ENCODE measurements around the gene EMILIN3.

Gene EMILIN3

DNA sequence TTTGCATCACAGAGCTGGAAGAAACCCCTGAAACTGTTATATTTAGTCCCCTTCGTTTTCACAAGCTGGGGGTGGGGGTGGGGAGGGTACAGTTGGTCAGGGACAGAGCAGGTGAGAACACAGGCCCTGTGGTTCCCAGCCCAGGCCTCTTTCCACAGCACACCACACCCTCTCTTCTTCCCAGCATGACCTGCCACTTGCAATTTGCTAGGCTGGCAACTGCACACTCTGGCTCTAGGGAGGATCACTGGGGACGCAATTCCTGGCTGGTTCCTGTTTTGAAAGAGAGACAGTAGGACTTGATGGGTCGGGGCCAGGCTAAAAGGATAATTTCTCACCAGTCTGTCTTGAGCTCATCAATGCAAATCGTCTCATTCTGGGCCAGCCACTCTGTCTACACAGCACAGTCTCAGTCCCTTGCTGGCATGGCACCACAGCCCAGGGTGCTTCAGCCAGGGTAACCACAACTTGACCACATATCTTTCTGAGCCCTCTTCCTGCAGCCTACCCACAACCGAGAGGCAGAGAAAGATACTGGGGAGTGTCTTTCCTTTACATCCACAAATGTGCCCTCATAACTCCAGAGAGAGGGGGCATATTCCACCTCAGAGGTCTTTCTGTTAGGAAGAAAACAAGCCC, 41.7 kb upstream of the EMILIN3 start:
- no peaks in the 10 kb centered on the region for H4K20me1 ChIP-seq (ENCODE audit: insufficient read depth, low read length)
- no peaks in the 10 kb centered on the region for H3K9me3 ChIP-seq (ENCODE audit: insufficient read depth, low read length, severe bottlenecking)
- no peaks in the 10 kb centered on the region for H3K79me2 ChIP-seq (ENCODE audit: insufficient read depth, low read length)
- no peak overlapping the region for H3K4me2 ChIP-seq (ENCODE audit: insufficient read depth, low read length)
- no peak overlapping the region for H3K4me3 ChIP-seq (ENCODE audit: low read depth in 1 of 2, low read length in 2 of 2)
- H3K9ac ChIP-seq (ENCODE audit: low read depth, low read length) = no peak overlapping the region
- no peak overlapping the region for H3K27ac ChIP-seq (ENCODE audit: low read length)
- ATAC-seq (ENCODE audit: insufficient read depth, low read depth) (peak; percentile 40; the same call in 1 of the 3 replicates), DNase-seq (no peak)
- H3K27me3 ChIP-seq (ENCODE audit: insufficient read depth, low read length, poor library complexity) = no peaks in the 10 kb centered on the region
- no peaks in the 10 kb centered on the region for H3K4me1 ChIP-seq (ENCODE audit: insufficient read depth, low read length)
- TF ChIP-seq EZH2 (IDR thresholded peaks at IDR 0.05; ENCODE audit: borderline replicate concordance, low read depth, low read length, severe bottlenecking) = no peak
- TF ChIP-seq, protein P1, sequence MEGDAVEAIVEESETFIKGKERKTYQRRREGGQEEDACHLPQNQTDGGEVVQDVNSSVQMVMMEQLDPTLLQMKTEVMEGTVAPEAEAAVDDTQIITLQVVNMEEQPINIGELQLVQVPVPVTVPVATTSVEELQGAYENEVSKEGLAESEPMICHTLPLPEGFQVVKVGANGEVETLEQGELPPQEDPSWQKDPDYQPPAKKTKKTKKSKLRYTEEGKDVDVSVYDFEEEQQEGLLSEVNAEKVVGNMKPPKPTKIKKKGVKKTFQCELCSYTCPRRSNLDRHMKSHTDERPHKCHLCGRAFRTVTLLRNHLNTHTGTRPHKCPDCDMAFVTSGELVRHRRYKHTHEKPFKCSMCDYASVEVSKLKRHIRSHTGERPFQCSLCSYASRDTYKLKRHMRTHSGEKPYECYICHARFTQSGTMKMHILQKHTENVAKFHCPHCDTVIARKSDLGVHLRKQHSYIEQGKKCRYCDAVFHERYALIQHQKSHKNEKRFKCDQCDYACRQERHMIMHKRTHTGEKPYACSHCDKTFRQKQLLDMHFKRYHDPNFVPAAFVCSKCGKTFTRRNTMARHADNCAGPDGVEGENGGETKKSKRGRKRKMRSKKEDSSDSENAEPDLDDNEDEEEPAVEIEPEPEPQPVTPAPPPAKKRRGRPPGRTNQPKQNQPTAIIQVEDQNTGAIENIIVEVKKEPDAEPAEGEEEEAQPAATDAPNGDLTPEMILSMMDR (IDR thresholded peaks at IDR 0.05; ENCODE audit: borderline replicate concordance, extremely low read depth, low read length, poor library complexity, severe bottlenecking) = no peak
- peaks cover 99% of the 10 kb centered on the region for H3K36me3 ChIP-seq (ENCODE audit: insufficient read depth, low read length)
- H2AFZ ChIP-seq (ENCODE audit: low read depth, low read length) = no peak overlapping the region

DNA sequence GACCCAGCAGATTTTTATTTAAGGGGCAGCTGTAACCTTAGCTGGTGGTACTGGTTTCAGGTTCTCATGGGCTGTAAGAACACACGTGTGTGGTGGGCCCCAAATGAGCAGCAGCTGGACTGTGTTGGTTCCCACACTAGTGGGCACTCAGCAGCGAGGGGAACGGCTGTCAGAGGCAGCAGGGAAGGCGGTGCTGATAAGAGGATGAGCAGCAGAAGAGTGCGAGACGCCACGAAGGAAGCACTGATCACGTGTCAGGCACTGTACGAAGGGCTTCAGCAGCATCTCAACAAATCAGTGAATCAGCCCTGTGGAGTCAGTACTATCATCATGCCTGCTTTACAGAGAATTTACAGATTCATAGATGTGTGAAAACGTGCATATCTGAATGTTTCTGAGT, 41.0 kb upstream of the EMILIN3 start:
- no peak overlapping the region for H3K9ac ChIP-seq (ENCODE audit: low read depth, low read length)
- H3K4me3 ChIP-seq (ENCODE audit: low read depth in 1 of 2, low read length in 2 of 2) = no peak overlapping the region
- H2AFZ ChIP-seq (ENCODE audit: low read depth, low read length) = no peak overlapping the region
- H3K4me2 ChIP-seq (ENCODE audit: insufficient read depth, low read length) = no peak overlapping the region
- TF ChIP-seq, protein P1 (IDR thresholded peaks at IDR 0.05; ENCODE audit: borderline replicate concordance, extremely low read depth, low read length, poor library complexity, severe bottlenecking) = no peak
- no peak for TF ChIP-seq EZH2 (IDR thresholded peaks at IDR 0.05; ENCODE audit: borderline replicate concordance, low read depth, low read length, severe bottlenecking)
- no peak for ATAC-seq (ENCODE audit: insufficient read depth, low read depth)
- H3K79me2 ChIP-seq (ENCODE audit: insufficient read depth, low read length) = no peaks in the 10 kb centered on the region
- H3K27me3 ChIP-seq (ENCODE audit: insufficient read depth, low read length, poor library complexity) = no peaks in the 10 kb centered on the region
- H3K9me3 ChIP-seq (ENCODE audit: insufficient read depth, low read length, severe bottlenecking) = no peaks in the 10 kb centered on the region
- H3K36me3 ChIP-seq (ENCODE audit: insufficient read depth, low read length) = peaks cover 95% of the 10 kb centered on the region
- H4K20me1 ChIP-seq (ENCODE audit: insufficient read depth, low read length) = no peaks in the 10 kb centered on the region
- no peak overlapping the region for H3K27ac ChIP-seq (ENCODE audit: low read length)
- no peaks in the 10 kb centered on the region for H3K4me1 ChIP-seq (ENCODE audit: insufficient read depth, low read length)
- no peak for DNase-seq

DNA sequence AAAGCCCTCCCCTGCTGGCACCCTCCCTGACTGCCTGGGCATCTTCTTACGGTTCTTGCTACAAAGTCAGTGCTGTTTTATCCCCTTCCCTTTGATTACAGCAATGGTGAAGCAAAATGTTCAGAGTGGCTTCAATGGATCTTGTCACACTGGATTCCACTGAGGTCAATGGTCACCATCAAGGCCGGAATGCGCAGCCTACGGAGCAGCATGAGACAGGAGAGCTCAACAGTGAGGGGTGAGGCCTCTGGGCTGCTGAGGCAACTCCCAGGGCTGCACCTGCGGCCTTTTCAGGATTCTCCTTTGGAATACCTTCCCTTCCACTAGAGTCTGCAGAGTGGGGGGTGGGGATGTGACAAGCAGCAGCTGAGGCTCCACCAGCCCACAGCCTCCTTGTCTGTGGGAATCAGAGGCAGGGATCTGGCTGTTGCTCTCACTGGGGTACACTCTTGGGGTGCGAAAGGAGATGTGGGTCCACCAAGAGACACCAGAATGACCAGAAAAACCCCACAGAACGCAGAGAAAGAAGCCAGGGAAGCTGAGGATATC, 40.4 kb upstream of the EMILIN3 start:
- no peak overlapping the region for H3K9ac ChIP-seq (ENCODE audit: low read depth, low read length)
- no peaks in the 10 kb centered on the region for H3K9me3 ChIP-seq (ENCODE audit: insufficient read depth, low read length, severe bottlenecking)
- DNase-seq = no peak
- no peak for ATAC-seq (ENCODE audit: insufficient read depth, low read depth)
- H3K27me3 ChIP-seq (ENCODE audit: insufficient read depth, low read length, poor library complexity) = no peaks in the 10 kb centered on the region
- no peak overlapping the region for H2AFZ ChIP-seq (ENCODE audit: low read depth, low read length)
- no peaks in the 10 kb centered on the region for H3K79me2 ChIP-seq (ENCODE audit: insufficient read depth, low read length)
- no peak overlapping the region for H3K4me2 ChIP-seq (ENCODE audit: insufficient read depth, low read length)
- H3K4me3 ChIP-seq (ENCODE audit: low read depth in 1 of 2, low read length in 2 of 2) = no peak overlapping the region
- peaks cover 93% of the 10 kb centered on the region for H3K36me3 ChIP-seq (ENCODE audit: insufficient read depth, low read length)
- TF ChIP-seq EZH2 (IDR thresholded peaks at IDR 0.05; ENCODE audit: borderline replicate concordance, low read depth, low read length, severe bottlenecking) = no peak
- TF ChIP-seq, protein P1 (IDR thresholded peaks at IDR 0.05; ENCODE audit: borderline replicate concordance, extremely low read depth, low read length, poor library complexity, severe bottlenecking) = no peak
- H3K4me1 ChIP-seq (ENCODE audit: insufficient read depth, low read length) = no peaks in the 10 kb centered on the region
- H4K20me1 ChIP-seq (ENCODE audit: insufficient read depth, low read length) = no peaks in the 10 kb centered on the region
- H3K27ac ChIP-seq (ENCODE audit: low read length) = no peak overlapping the region

Measured in DND-41 (cell line).